Endothelial cell of umbilical vein (primary cell): ENCODE data around the gene KCTD17. TPM values are rescaled to one million over a fixed set of nuclear protein-coding genes. Genes with fewer than 3 reads are reported as not detected.

Experiments
- BruUV-seq: library from RNA; stranded (reverse); fragments of 400-500 nt; replicated peaks from 2 replicates; lab custom pipeline; 2021; lab: Mats Ljungman, UMichigan
- CTCF ChIA-PET: fragments of 300-600, 350-600 bp; sonication (Branson Sonifier 250); formaldehyde crosslinking; loops from one replicate; lab custom pipeline; 2021; ENCODE audit warnings: antibody characterized with exemption, inconsistent platforms; lab: Charles Lee
- POLR2A ChIA-PET: fragments of 300-600, 350-600 bp; sonication (Branson Sonifier 250); formaldehyde crosslinking; loops from one replicate; lab custom pipeline; 2021; ENCODE audit warnings: antibody characterized with exemption, inconsistent platforms; lab: Charles Lee
- DNase-seq: peaks from one replicate; pipeline ENCODE4 v3.0.0-alpha.2; 2011; ENCODE audit warnings: low read depth, low spot score
- FAIRE-seq: peaks from 2 replicates; lab custom pipeline; 2011; peaks lifted over from hg19 to GRCh38; lab: Jason Lieb, UNC
- H2AFZ ChIP-seq: 2 replicates; pipeline ENCODE4 v1.6.0; 2012; ENCODE audit warnings: low read depth, low read length, control low read depth, inconsistent platforms
- H3K27ac ChIP-seq: 2 replicates; pipeline ENCODE4 v1.5.1; 2011; ENCODE audit warnings: low read depth, mild to moderate bottlenecking, control low read depth, low read length, moderate library complexity; ENCODE audit not compliant: insufficient read depth
- H3K27me3 ChIP-seq, 2 experiments: 2 replicates each; pipeline versions ENCODE4 v1.6.0 to v1.6.1; 2011; ENCODE audit warnings: low read length in 2 of 2, mixed read lengths in 1 of 2; ENCODE audit not compliant: control insufficient read depth in 2 of 2, insufficient read depth in 2 of 2
- H3K36me3 ChIP-seq, 2 experiments: 2 replicates in 1 of 2; 3 replicates in 1 of 2; pipeline ENCODE4 v1.5.1; 2011; ENCODE audit warnings: low read length in 2 of 2, mild to moderate bottlenecking in 1 of 2, moderate library complexity in 1 of 2; ENCODE audit not compliant: control insufficient read depth in 2 of 2, insufficient read depth in 2 of 2; ENCODE audit errors: extremely low read depth in 1 of 2
- H3K4me1 ChIP-seq: 3 replicates; pipeline ENCODE4 v1.5.1; 2011; ENCODE audit warnings: mild to moderate bottlenecking, low read length; ENCODE audit not compliant: control insufficient read depth, insufficient read depth; ENCODE audit errors: extremely low read depth
- H3K4me2 ChIP-seq: 2 replicates; pipeline ENCODE4 v1.6.1; 2011; ENCODE audit warnings: low read length, control low read depth, mixed read lengths; ENCODE audit not compliant: insufficient read depth
- H3K4me3 ChIP-seq, 3 experiments: fragments of 200-600 bp in 1 of 3; sonication (generic), shearing (Covaris generic) in 1 of 3; replicated peaks in 1 of 3; 2 replicates each; pipeline ENCODE4 v1.5.1; 2011 to 2016; ENCODE audit warnings: control low read depth in 3 of 3, low read length in 3 of 3, mild to moderate bottlenecking in 2 of 3, inconsistent platforms in 1 of 3, low read depth in 1 of 3, moderate library complexity in 1 of 3; ENCODE audit not compliant: insufficient read depth in 1 of 3
- H3K79me2 ChIP-seq: 2 replicates; pipeline ENCODE4 v1.6.0; 2012; ENCODE audit warnings: low read length, inconsistent platforms; ENCODE audit not compliant: control insufficient read depth, insufficient read depth
- H3K9ac ChIP-seq: replicated peaks from 2 replicates; pipeline ENCODE3; 2011; ENCODE audit warnings: low read length, control low read depth; ENCODE audit not compliant: insufficient read depth; ENCODE audit errors: extremely low read depth
- H3K9me1 ChIP-seq: replicated peaks from 3 replicates; pipeline ENCODE4 v1.6.0; 2011; ENCODE audit warnings: mild to moderate bottlenecking, low read length; ENCODE audit not compliant: control insufficient read depth, insufficient read depth; ENCODE audit errors: extremely low read depth
- H3K9me3 ChIP-seq: replicated peaks from 2 replicates; pipeline ENCODE4 v1.5.1; 2012; ENCODE audit warnings: low read length, inconsistent platforms; ENCODE audit not compliant: control insufficient read depth, insufficient read depth
- H4K20me1 ChIP-seq: replicated peaks from 2 replicates; pipeline ENCODE3; 2011; ENCODE audit warnings: mild to moderate bottlenecking, low read length; ENCODE audit not compliant: control insufficient read depth, insufficient read depth; ENCODE audit errors: extremely low read depth
- EZH2 ChIP-seq: IDR thresholded peaks from 2 replicates; pipeline ENCODE4 v1.6.1; 2012; ENCODE audit warnings: borderline replicate concordance, low read depth, mild to moderate bottlenecking, moderate library complexity, low read length, inconsistent platforms; ENCODE audit not compliant: severe bottlenecking
- FOS ChIP-seq: IDR thresholded peaks from 2 replicates; pipeline ENCODE4 v1.6.1; 2011; ENCODE audit warnings: mild to moderate bottlenecking, low read length, moderate library complexity, borderline replicate concordance; ENCODE audit not compliant: insufficient read depth
- GATA2 ChIP-seq: IDR thresholded peaks from 2 replicates; pipeline ENCODE4 v1.7.0; 2011; ENCODE audit warnings: low read depth, mild to moderate bottlenecking, moderate library complexity, mixed read lengths, low read length; ENCODE audit not compliant: insufficient read length, insufficient read depth
- JUN ChIP-seq: IDR thresholded peaks from 2 replicates; pipeline ENCODE4 v1.6.1; 2011; ENCODE audit warnings: borderline replicate concordance, low read depth; ENCODE audit not compliant: insufficient read length, insufficient read depth
- MYC ChIP-seq: IDR thresholded peaks from one replicate; pipeline ENCODE4 v1.6.1; 2011; ENCODE audit warnings: mild to moderate bottlenecking, low read depth, low read length
- POLR2A ChIP-seq: IDR thresholded peaks from 2 replicates; pipeline ENCODE4 v1.6.1; 2012; ENCODE audit warnings: low read depth, mild to moderate bottlenecking, control low read depth, low read length
- POLR2AphosphoS5 ChIP-seq: IDR thresholded peaks from 2 replicates; pipeline ENCODE4 v1.6.1; 2012; ENCODE audit warnings: low read depth, mild to moderate bottlenecking, control low read depth, low read length, moderate library complexity; ENCODE audit not compliant: insufficient read depth
- dilution Hi-C: fragments of 300-500 bp; cut with MboI; formaldehyde crosslinking; loops from one replicate; pipeline ENCODE4 v1.15.0; 2019; ENCODE audit warnings: low sequenced_read_pairs; ENCODE audit not compliant: extremely low pct_ligation_motif_present
- intact Hi-C: fragments of 100-400 bp; cut with micrococcal nuclease; formaldehyde crosslinking; loops from one replicate; pipeline ENCODE4 v1.10.0; 2022
- polyA plus RNA-seq, 4 experiments: library from polyadenylated mRNA; depleted of rRNA in 3 of 4; stranded (reverse) in 3 of 4; unstranded in 1 of 4; fragments of >200 nt; gene quantifications; 2 replicates each; pipeline versions ENCODE4 v1.2.1 to v1.2.3, GENCODE V29; 2011 to 2012; ENCODE audit warnings: missing spikeins in 1 of 4
- total RNA-seq: library from RNA; stranded (reverse); gene quantifications from 2 replicates; pipeline ENCODE4 v1.2.3, GENCODE V29; 2021
- TF ChIP-seq, protein P1 (sequence below): IDR thresholded peaks from 2 replicates; pipeline ENCODE4 v1.6.1; 2011; ENCODE audit not compliant: insufficient read depth, insufficient read length
- TF ChIP-seq, protein P2 (sequence below), 2 donors: IDR thresholded peaks; 1 replicate in 1 of 2; 2 replicates in 1 of 2; pipeline ENCODE4 v1.5.1; 2011; ENCODE audit warnings: low read length in 2 of 2, mild to moderate bottlenecking in 2 of 2, moderate library complexity in 2 of 2, control low read depth in 1 of 2, inconsistent platforms in 1 of 2, low read depth in 1 of 2; ENCODE audit not compliant: insufficient read depth in 1 of 2; ENCODE audit errors: extremely low read depth in 1 of 2

KCTD17 gene
- total and polyA plus RNA-seq, 2 donors (not counting 3 experiments of a cell fraction or from before 2014, with no cell fraction given), result 59.2 to 73.0 TPM

GRCh38 chr22:37012262-37012904, 39.2 kb upstream of the KCTD17 start:
- no peak for FAIRE-seq
- peaks cover 0 to 3% of the 10 kb centered on the region in 2 experiments for H3K36me3 ChIP-seq
- H3K79me2 ChIP-seq, result no peaks in the 10 kb centered on the region
- H3K9ac ChIP-seq, result no peak overlapping the region
- CTCF ChIA-PET, result interaction anchor here (1.2 kb wide), 1 partner anchor 31 kb away, joined by 3 read pairs; no protein-coding TSS in a partner anchor
- no TSS peak for BruUV-seq
- dilution Hi-C loops, result no loop called here
- intact Hi-C loops, result no loop called here
- POLR2A ChIA-PET, result interaction anchor here (0.6 kb wide), 1 partner anchor 377 kb away, joined by 4 read pairs; no protein-coding TSS in a partner anchor
- no peaks in the 10 kb centered on the region for H4K20me1 ChIP-seq
- DNase-seq, result no peak
- H3K4me2 ChIP-seq, result no peak overlapping the region
- no peak overlapping the region for H2AFZ ChIP-seq
- H3K9me1 ChIP-seq, result no peaks in the 10 kb centered on the region
- peaks cover 14% of the 10 kb centered on the region for H3K4me1 ChIP-seq
- TF ChIP-seq JUN, result no peak
- TF ChIP-seq, protein P1, sequence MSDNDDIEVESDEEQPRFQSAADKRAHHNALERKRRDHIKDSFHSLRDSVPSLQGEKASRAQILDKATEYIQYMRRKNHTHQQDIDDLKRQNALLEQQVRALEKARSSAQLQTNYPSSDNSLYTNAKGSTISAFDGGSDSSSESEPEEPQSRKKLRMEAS, result no peak
- no peak for TF ChIP-seq GATA2
- TF ChIP-seq POLR2A, result no peak
- TF ChIP-seq MYC, result no peak
- TF ChIP-seq, protein P2, sequence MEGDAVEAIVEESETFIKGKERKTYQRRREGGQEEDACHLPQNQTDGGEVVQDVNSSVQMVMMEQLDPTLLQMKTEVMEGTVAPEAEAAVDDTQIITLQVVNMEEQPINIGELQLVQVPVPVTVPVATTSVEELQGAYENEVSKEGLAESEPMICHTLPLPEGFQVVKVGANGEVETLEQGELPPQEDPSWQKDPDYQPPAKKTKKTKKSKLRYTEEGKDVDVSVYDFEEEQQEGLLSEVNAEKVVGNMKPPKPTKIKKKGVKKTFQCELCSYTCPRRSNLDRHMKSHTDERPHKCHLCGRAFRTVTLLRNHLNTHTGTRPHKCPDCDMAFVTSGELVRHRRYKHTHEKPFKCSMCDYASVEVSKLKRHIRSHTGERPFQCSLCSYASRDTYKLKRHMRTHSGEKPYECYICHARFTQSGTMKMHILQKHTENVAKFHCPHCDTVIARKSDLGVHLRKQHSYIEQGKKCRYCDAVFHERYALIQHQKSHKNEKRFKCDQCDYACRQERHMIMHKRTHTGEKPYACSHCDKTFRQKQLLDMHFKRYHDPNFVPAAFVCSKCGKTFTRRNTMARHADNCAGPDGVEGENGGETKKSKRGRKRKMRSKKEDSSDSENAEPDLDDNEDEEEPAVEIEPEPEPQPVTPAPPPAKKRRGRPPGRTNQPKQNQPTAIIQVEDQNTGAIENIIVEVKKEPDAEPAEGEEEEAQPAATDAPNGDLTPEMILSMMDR (IDR thresholded peaks at IDR 0.05; ENCODE audit: extremely low read depth in 1 of 2, insufficient read depth in 1 of 2, low read depth in 1 of 2, low read length in 2 of 2), result no peak
- no peak for TF ChIP-seq FOS
- TF ChIP-seq POLR2AphosphoS5, result no peak
- TF ChIP-seq EZH2, result no peak
- no peak overlapping the region for H3K27ac ChIP-seq
- H3K27me3 ChIP-seq, result no peaks in the 10 kb centered on the region
- no peaks in the 10 kb centered on the region for H3K9me3 ChIP-seq
- no peak overlapping the region for H3K4me3 ChIP-seq
